K562 (cell line): Measurements from ENCODE around the gene SPATS1. TPM values are rescaled to one million over a fixed set of nuclear protein-coding genes. Genes with fewer than 3 reads are reported as not detected.

ENCODE experiments used
- ATAC-seq: fragments of 200-7000 bp; cut with Tn5 transposase; 3 replicates; pipeline ENCODE4 v1.9.1; 2020; ENCODE audit warnings: moderate library complexity
- BruUV-seq: library from RNA; stranded (reverse); fragments of 400-500 nt; replicated peaks from 2 replicates; lab custom pipeline; 2021; lab: Mats Ljungman, UMichigan
- CTCF ChIA-PET: fragments of 300-600 bp; formaldehyde crosslinking; extraction: SDS; loops from one replicate; lab custom pipeline; 2021; ENCODE audit warnings: low intra/inter-chr PET ratio; lab: Yijun Ruan, JAX
- POLR2A ChIA-PET: fragments of 300-600, 350-650 bp; sonication (Branson Sonifier 250); formaldehyde crosslinking; extraction: SDS; loops from one replicate; lab custom pipeline; 2021; ENCODE audit warnings: antibody characterized with exemption, inconsistent platforms; lab: Yijun Ruan, JAX
- DNase-seq, 4 experiments: peaks; one replicate each; pipeline versions ENCODE4 v3.0.0 to v3.0.0-alpha.2; 2011 to 2018; ENCODE audit warnings: low spot score in 3 of 4, mixed read lengths in 3 of 4; ENCODE audit errors: extremely low read depth in 1 of 4
- FAIRE-seq: peaks from 2 replicates; lab custom pipeline; 2011; peaks lifted over from hg19 to GRCh38; lab: Jason Lieb, UNC
- H2AFZ ChIP-seq: 2 replicates; pipeline ENCODE4 v1.6.0; 2011; ENCODE audit warnings: low read depth, low read length, control low read depth, inconsistent platforms
- H3K27ac ChIP-seq: fragments of 200-600 bp; 3 replicates; pipeline ENCODE4 v1.8.0; 2011; ENCODE audit warnings: low read depth, mild to moderate bottlenecking, control low read depth, inconsistent platforms, low read length, moderate library complexity, mixed read lengths; ENCODE audit errors: extremely low read depth
- H3K27me3 ChIP-seq, 2 experiments: fragments of 300-600 bp in 1 of 2; 2 replicates in 1 of 2; 3 replicates in 1 of 2; pipeline versions ENCODE4 v1.6.0 to v1.8.0; 2011; ENCODE audit warnings: inconsistent platforms in 2 of 2, low read length in 2 of 2, mild to moderate bottlenecking in 1 of 2, mixed read lengths in 1 of 2, moderate library complexity in 1 of 2; ENCODE audit not compliant: control insufficient read depth in 2 of 2, insufficient read depth in 2 of 2
- H3K36me3 ChIP-seq: fragments of 300-600 bp; 3 replicates; pipeline ENCODE4 v1.8.0; 2011; ENCODE audit warnings: mild to moderate bottlenecking, low read length, inconsistent platforms; ENCODE audit not compliant: control insufficient read depth, insufficient read depth
- H3K4me1 ChIP-seq, 2 experiments: fragments of 200-600 bp in 1 of 2; replicated peaks in 1 of 2; 2 replicates in 1 of 2; 3 replicates in 1 of 2; pipeline versions ENCODE4 v1.5.1 to v1.8.0; 2011; ENCODE audit warnings: inconsistent platforms in 2 of 2, low read length in 2 of 2, mild to moderate bottlenecking in 1 of 2, mixed read lengths in 1 of 2, moderate library complexity in 1 of 2; ENCODE audit not compliant: control insufficient read depth in 2 of 2, insufficient read depth in 2 of 2
- H3K4me2 ChIP-seq: 2 replicates; pipeline ENCODE4 v1.6.1; 2011; ENCODE audit warnings: low read length, control low read depth, inconsistent platforms, mixed read lengths; ENCODE audit not compliant: insufficient read depth
- H3K4me3 ChIP-seq: fragments of 200-600 bp; sonication (generic), shearing (Covaris generic); 2 replicates; pipeline ENCODE4 v1.5.1; 2016; ENCODE audit warnings: control low read depth, inconsistent platforms
- H3K79me2 ChIP-seq: fragments of 200-600 bp; 3 replicates; pipeline ENCODE4 v1.8.0; 2011; ENCODE audit warnings: low read length, inconsistent platforms; ENCODE audit not compliant: control insufficient read depth, insufficient read depth
- H3K9ac ChIP-seq, 2 experiments: 2 replicates each; pipeline versions ENCODE4 v1.6.0 to v1.6.1; 2011; ENCODE audit warnings: low read depth in 2 of 2, low read length in 2 of 2, control low read depth in 1 of 2, inconsistent platforms in 1 of 2, mild to moderate bottlenecking in 1 of 2, mixed read lengths in 1 of 2; ENCODE audit not compliant: insufficient read depth in 1 of 2
- H3K9me1 ChIP-seq: one replicate; pipeline ENCODE4 v1.6.0; 2011; ENCODE audit warnings: inconsistent platforms, mild to moderate bottlenecking, low read length, moderate library complexity; ENCODE audit not compliant: control insufficient read depth, insufficient read depth
- H3K9me3 ChIP-seq: replicated peaks from 2 replicates; pipeline ENCODE4 v1.5.1; 2011; ENCODE audit warnings: low read depth, low read length, inconsistent platforms; ENCODE audit not compliant: control insufficient read depth, insufficient read depth
- H4K20me1 ChIP-seq: replicated peaks from 2 replicates; pipeline ENCODE4 v1.6.1; 2011; ENCODE audit warnings: low read length, inconsistent platforms, mixed read lengths; ENCODE audit not compliant: control insufficient read depth, insufficient read depth
- EP300 ChIP-seq: IDR thresholded peaks from 2 replicates; pipeline ENCODE4 v1.6.1; 2012; ENCODE audit warnings: low read length, improper control_type of control experiment
- HDAC6 ChIP-seq: IDR thresholded peaks from 2 replicates; pipeline ENCODE4 v1.6.1; 2012; ENCODE audit warnings: low read depth, mild to moderate bottlenecking, control low read depth, inconsistent platforms, low read length, moderate library complexity
- MEIS2 ChIP-seq: fragments of 450-650 bp; IDR thresholded peaks from 2 replicates; pipeline ENCODE4 v1.6.1; 2014; ENCODE audit warnings: mild to moderate bottlenecking; ENCODE audit not compliant: partially characterized antibody
- WGBS: fragments of 100-300 bp; shearing (Covaris generic); methylation state at CpG from one replicate; pipeline ENCODE4 v1.1.6; 2016; ENCODE audit warnings: low coverage, mixed read lengths; ENCODE audit not compliant: insufficient coverage; ENCODE audit errors: missing lambda C conversion rate; 5-methylcytosine and 5-hydroxymethylcytosine counted together
- in situ Hi-C: fragments of 300-500 bp; cut with MboI; formaldehyde crosslinking; loops from 4 replicates; pipeline ENCODE4 v1.15.0; 2018; ENCODE audit warnings: inconsistent platforms, mixed read lengths
- intact Hi-C: fragments of 100-400 bp; cut with micrococcal nuclease; formaldehyde crosslinking; loops from 2 replicates; pipeline ENCODE4 v1.14.2; 2022
- polyA plus RNA-seq, 8 experiments: library from polyadenylated mRNA; depleted of rRNA in 4 of 8; stranded (reverse) in 5 of 8; unstranded in 3 of 8; fragments of >200 nt; fragmentation: Nextera tagmentation in 2 of 8; fragmentation: Illumina TruSeq in 1 of 8; extraction: Ambion mirVana in 2 of 8; extraction: Trizol in 1 of 8; gene quantifications; 2 replicates each; pipeline versions ENCODE4 v1.2.1 to v1.2.3, GENCODE V29; 2011 to 2014; ENCODE audit warnings: inconsistent platforms in 1 of 8, missing spikeins in 1 of 8
- total RNA-seq, 7 experiments: library from RNA; depleted of rRNA in 6 of 7; stranded (reverse); fragments of >200 nt in 6 of 7; fragmentation: Illumina TruSeq in 2 of 7; extraction: Trizol in 2 of 7; gene quantifications; 2 replicates each; pipeline versions ENCODE4 v1.2.1 to v1.2.3, GENCODE V29; 2011 to 2021; ENCODE audit warnings: low replicate concordance in 1 of 7
- TF ChIP-seq, protein P1 (sequence below), 3 experiments: fragments of 200-800 bp in 1 of 3; fragments of 250-450 bp in 1 of 3; fragments of 450-650 bp in 1 of 3; sonication (Bioruptor Pico) in 1 of 3; sonication (Bioruptor generic) in 1 of 3; formaldehyde crosslinking in 1 of 3; IDR thresholded peaks; 2 replicates each; pipeline versions ENCODE4 v1.6.1 to v1.8.0; 2016 to 2022; ENCODE audit warnings: mild to moderate bottlenecking in 2 of 3, missing genetic modification characterization in 2 of 3, missing compliant biosample characterization in 1 of 3, moderate library complexity in 1 of 3

The SPATS1 gene
- total and polyA plus RNA-seq, 9 of the 15 experiments (the other 6 are each of a cell fraction or from before 2014, with no cell fraction given): not detected

DNA sequence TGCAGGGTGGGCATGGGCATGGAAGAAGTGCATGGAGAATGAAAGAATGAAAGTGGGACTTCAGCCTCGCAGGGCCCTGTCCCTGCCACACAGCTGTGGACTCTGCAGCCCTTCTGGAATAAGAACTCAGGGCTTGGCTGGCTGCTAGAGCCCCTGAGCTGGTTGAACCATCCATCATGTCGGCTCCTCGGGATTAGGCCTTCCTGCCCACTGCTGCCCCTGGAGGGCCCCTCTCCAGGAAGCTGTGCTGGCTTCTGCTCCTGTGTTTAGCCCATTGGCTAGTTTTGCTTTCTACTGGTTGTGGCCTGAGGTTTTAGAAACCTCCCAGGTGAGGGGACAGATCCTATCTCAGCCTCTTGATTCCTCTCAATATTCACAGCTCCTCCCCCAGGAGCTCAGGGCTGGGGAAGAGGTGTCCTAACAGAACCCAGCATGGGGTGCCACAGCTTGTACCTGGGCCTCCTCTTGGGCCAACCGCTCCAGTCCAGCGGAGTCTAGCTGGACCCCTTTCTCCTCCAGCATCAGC lies 37.2 kb upstream of the SPATS1 start:
- DNase-seq: no peak
- H3K4me3 ChIP-seq: no peak overlapping the region
- peak overlapping the region; percentile 62; the same call in 2 of the 3 replicates for H3K27ac ChIP-seq
- peaks cover 2 to 17% of the 10 kb centered on the region in 2 experiments; a peak in 3 of 5 replicates for H3K4me1 ChIP-seq
- ATAC-seq: peak; percentile 3; the same call in 1 of the 3 replicates
- H3K27me3 ChIP-seq: no peaks in the 10 kb centered on the region
- H3K36me3 ChIP-seq: peaks cover 93% of the 10 kb centered on the region
- H3K79me2 ChIP-seq: no peaks in the 10 kb centered on the region
- FAIRE-seq: no peak
- WGBS: 84% methylated on average over 5 of the region's 5 CpGs
- no peak overlapping the region for H2AFZ ChIP-seq
- TF ChIP-seq EP300 (no peak), MEIS2 (peak; percentile 59)
- no TSS peak for BruUV-seq
- H3K9ac ChIP-seq: peak overlapping the region in 1 of 2 experiments; percentile 30; a peak in 2 of 4 replicates
- CTCF ChIA-PET: interaction anchor here (1.8 kb wide), 1 partner anchor 37 kb away, joined by 7 read pairs; no protein-coding TSS in a partner anchor
- no peaks in the 10 kb centered on the region for H3K9me3 ChIP-seq
- no peaks in the 10 kb centered on the region for H3K9me1 ChIP-seq
- POLR2A ChIA-PET: interaction anchor here (0.5 to 11.9 kb wide), 12 partner anchors 8 to 536 kb away, joined by 3 to 116 read pairs (median 4); partner anchors contain the start of genes AARS2 and HSP90AB1
- intact Hi-C loops: no loop called here
- H4K20me1 ChIP-seq: no peaks in the 10 kb centered on the region; the same call in 1 of the 2 replicates
- in situ Hi-C loops: no loop called here
- no peak overlapping the region for H3K4me2 ChIP-seq

DNA sequence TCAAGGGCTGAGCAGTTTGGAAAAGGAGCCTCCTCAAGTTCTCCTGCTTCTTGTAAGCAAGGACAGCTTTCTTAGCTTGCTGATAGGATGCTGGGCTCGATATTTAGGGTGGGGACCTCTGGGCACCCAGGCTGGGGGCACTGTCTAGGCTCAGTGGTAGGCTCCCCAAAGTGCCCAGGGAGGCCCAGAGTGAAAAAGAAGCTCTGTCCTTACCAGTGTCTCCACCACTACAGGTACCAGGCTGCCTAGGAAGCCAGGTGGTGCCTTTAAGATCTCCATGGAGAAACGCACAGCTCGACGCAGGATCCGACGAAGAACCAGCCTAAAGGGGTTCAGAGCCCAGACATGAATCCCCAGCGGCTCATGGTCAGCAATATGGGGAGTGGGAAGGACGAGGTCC lies 35.7 kb upstream of the SPATS1 start:
- in situ Hi-C loops (no loop called here), intact Hi-C loops (no loop called here)
- Histone ChIP-seq H3K4me3 (no peak overlapping the region), H3K9me1 (no peaks in the 10 kb centered on the region), H2AFZ (no peak overlapping the region), H3K9me3 (no peaks in the 10 kb centered on the region), H3K27me3 (no peaks in the 10 kb centered on the region), H3K79me2 (peaks cover under 1% of the 10 kb centered on the region; the same call in 1 of the 3 replicates), H3K4me2 (no peak overlapping the region), H4K20me1 (no peaks in the 10 kb centered on the region; the same call in 1 of the 2 replicates), H3K4me1 (peaks cover 2 to 17% of the 10 kb centered on the region in 2 experiments; a peak in 3 of 5 replicates), H3K36me3 (peaks cover 93% of the 10 kb centered on the region), H3K27ac (no peak overlapping the region), H3K9ac (peak overlapping the region in 1 of 2 experiments; percentile 56; a peak in 1 of 4 replicates)
- DNase-seq (no peak), FAIRE-seq (no peak), ATAC-seq (no peak)
- TF ChIP-seq, protein P1, sequence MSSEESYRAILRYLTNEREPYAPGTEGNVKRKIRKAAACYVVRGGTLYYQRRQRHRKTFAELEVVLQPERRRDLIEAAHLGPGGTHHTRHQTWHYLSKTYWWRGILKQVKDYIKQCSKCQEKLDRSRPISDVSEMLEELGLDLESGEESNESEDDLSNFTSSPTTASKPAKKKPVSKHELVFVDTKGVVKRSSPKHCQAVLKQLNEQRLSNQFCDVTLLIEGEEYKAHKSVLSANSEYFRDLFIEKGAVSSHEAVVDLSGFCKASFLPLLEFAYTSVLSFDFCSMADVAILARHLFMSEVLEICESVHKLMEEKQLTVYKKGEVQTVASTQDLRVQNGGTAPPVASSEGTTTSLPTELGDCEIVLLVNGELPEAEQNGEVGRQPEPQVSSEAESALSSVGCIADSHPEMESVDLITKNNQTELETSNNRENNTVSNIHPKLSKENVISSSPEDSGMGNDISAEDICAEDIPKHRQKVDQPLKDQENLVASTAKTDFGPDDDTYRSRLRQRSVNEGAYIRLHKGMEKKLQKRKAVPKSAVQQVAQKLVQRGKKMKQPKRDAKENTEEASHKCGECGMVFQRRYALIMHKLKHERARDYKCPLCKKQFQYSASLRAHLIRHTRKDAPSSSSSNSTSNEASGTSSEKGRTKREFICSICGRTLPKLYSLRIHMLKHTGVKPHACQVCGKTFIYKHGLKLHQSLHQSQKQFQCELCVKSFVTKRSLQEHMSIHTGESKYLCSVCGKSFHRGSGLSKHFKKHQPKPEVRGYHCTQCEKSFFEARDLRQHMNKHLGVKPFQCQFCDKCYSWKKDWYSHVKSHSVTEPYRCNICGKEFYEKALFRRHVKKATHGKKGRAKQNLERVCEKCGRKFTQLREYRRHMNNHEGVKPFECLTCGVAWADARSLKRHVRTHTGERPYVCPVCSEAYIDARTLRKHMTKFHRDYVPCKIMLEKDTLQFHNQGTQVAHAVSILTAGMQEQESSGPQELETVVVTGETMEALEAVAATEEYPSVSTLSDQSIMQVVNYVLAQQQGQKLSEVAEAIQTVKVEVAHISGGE (CRISPR knock-in tag; IDR thresholded peaks at IDR 0.05): no peak
- no peak for TF ChIP-seq HDAC6
- 89% methylated on average over 8 of the region's 8 CpGs for WGBS
- POLR2A ChIA-PET: interaction anchor here (0.6 to 11.9 kb wide), 6 partner anchors 11 to 81 kb away, joined by 3 to 116 read pairs (median 3); partner anchors contain the start of gene CDC5L
- BruUV-seq: no TSS peak
- CTCF ChIA-PET: no interaction called here
